OCI-LY3 (cell line): ENCODE results near the gene LUC7L3.
"Not testable (repeated sequence)": the region's sequence is repeated elsewhere in the genome, so short reads cannot be mapped to it uniquely, and the experiment has no call there.

Source experiments
- EZH2phosphoT487 ChIP-seq: fragments of 200-600 bp; shearing (Covaris generic); IDR thresholded peaks from 2 replicates; pipeline ENCODE4 v1.6.1; 2018; ENCODE audit warnings: antibody characterized with exemption, mixed run types, low read depth
- TF ChIP-seq, protein P1 (sequence below): fragments of 200-600, 300-600 bp; sonication (generic); IDR thresholded peaks from 2 replicates; pipeline ENCODE4 v1.5.1; 2014; ENCODE audit warnings: antibody characterized with exemption, low read length, low read depth

DNA sequence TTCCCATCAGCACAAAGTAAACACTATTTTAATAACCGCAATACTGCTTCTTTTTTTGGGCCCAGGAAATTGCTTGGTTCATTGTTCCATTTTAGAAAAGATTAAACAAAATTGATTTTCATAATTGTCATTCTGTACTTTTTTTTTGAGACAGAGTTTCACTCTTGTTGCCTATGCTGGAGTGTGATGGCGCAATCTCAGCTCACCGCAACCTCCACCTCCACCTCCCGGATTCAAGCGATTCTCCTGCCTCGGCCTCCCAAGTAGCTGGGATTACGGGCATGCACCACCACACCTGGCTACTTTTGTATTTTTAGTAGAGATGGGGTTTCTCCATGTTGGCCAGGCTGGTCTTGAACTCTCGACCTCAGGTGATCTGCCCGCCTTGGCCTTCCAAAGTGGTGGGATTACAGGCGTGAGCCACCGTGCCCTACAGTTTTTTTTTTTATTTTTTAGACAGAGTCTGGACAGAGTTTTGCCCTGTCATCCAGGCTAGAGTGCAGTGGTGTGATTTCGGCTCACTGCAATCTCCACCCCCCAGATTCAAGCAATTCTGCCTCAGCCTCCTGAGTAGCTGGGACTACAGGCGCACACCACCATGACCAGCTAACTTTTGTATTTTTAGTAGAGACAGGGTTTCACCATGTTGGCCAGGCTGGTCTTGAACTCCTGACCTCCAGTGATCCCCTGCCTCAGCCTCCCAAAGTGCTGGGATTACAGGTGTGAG is 85.5 kb downstream of the LUC7L3 start:
- TF ChIP-seq, protein P1, sequence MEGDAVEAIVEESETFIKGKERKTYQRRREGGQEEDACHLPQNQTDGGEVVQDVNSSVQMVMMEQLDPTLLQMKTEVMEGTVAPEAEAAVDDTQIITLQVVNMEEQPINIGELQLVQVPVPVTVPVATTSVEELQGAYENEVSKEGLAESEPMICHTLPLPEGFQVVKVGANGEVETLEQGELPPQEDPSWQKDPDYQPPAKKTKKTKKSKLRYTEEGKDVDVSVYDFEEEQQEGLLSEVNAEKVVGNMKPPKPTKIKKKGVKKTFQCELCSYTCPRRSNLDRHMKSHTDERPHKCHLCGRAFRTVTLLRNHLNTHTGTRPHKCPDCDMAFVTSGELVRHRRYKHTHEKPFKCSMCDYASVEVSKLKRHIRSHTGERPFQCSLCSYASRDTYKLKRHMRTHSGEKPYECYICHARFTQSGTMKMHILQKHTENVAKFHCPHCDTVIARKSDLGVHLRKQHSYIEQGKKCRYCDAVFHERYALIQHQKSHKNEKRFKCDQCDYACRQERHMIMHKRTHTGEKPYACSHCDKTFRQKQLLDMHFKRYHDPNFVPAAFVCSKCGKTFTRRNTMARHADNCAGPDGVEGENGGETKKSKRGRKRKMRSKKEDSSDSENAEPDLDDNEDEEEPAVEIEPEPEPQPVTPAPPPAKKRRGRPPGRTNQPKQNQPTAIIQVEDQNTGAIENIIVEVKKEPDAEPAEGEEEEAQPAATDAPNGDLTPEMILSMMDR, result not testable (repeated sequence)
- TF ChIP-seq EZH2phosphoT487, result not testable (repeated sequence)
